ENCODE measurements around the gene PLXNB2.

PLXNB2 gene

DNA sequence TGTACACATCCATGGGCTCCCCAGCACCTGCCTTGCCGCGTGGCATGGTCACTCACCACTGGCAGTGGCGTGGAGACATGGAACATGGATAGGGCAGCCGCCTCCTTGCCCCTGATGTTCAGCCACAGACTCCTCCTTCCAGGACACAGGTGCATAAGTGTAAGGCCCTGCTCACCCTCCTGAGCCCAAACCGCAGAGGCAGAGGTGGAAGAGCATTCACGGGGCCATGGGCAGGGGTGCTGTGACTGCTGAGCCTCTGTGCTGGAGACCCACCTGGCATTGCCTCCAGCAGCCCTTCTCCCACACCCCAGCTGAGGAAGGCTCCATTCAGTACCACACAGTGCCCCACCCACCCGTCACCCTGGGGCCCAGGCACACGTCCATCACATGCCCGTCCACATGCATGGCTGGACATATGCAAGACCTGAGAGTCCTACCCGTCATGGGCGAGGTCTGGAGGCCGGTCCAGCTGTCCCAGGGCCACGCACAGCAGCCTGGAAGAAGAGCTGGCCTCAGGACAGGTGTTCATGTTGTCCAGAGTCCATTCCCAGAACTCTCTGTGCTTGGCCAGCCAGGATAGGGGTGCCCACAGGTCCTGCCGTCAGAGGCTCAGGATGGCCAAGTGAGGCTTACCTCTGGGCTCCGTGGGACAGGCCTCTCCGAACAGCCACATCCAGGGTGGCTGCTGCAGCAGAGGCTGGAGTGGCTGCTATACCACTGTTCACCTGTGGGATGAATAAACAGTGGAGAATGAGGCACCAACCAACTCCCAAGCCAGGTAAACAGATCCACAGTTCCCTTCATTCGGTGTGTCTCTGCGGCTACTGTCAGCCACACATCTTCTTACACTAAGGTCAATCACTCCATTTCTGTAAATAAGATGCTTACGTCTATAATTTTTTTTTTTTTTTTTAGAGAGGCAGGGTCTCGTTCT is 60.9 kb downstream of the PLXNB2 start:
- Mint-ChIP-seq H3K9me3 (no peaks in the 10 kb centered on the region), H3K4me1 (ENCODE audit: low read depth) (peaks cover 41% of the 10 kb centered on the region), H3K27ac (peak overlapping the region; percentile 40), H3K36me3 (ENCODE audit: low read depth) (peaks cover 4% of the 10 kb centered on the region), H3K4me3 (peak overlapping the region; percentile 92), H3K27me3 (no peaks in the 10 kb centered on the region)

DNA sequence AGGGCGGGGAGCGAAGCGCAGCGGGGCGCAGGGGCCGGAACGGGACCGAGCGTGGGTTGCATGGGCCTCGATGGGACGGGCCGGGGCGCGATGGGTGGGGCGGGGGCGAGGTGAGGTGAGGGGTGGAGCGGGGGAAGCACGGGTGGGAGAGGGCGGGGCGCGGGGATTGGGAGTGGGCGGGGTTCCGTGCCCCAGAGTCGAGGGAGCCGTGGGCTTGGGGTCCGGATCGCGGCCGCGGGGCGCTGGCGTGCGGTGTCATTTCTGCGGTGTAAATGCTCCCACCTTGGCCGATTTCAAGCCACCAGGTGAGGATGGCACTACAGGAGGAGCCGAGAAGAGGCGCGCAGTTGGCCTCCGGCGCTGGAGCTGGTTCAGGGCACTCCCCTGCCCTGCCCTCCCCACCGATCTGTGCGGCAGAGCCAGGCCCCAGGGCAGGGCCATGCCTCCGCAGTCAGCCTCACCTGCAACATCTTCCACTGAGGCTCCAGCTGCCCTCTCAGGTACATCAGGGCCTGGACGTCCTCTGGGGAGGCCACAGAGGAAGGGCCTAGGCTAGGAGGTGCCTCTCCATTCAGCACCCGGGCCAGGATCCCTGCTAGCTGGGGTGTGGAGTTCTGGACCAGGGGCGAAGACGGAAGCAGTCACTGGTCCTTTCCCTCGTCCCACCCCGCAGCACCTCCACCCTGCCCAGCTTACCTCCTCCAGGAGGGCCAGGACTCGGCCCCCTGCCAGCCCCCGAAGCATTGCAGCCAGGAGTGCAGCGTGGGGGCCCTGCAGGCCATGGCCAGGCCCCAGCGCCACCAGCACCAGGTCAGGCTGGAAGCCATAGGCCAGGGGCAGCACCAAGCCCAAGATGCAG is 62.0 kb downstream of the PLXNB2 start:
- peak overlapping the region; percentile 97 for H3K27ac Mint-ChIP-seq
- H3K4me3 Mint-ChIP-seq: peak overlapping the region; percentile 92
- peaks cover 48% of the 10 kb centered on the region for H3K4me1 Mint-ChIP-seq (ENCODE audit: low read depth)
- no peaks in the 10 kb centered on the region for H3K27me3 Mint-ChIP-seq
- peaks cover 8% of the 10 kb centered on the region for H3K36me3 Mint-ChIP-seq (ENCODE audit: low read depth)
- no peaks in the 10 kb centered on the region for H3K9me3 Mint-ChIP-seq

DNA sequence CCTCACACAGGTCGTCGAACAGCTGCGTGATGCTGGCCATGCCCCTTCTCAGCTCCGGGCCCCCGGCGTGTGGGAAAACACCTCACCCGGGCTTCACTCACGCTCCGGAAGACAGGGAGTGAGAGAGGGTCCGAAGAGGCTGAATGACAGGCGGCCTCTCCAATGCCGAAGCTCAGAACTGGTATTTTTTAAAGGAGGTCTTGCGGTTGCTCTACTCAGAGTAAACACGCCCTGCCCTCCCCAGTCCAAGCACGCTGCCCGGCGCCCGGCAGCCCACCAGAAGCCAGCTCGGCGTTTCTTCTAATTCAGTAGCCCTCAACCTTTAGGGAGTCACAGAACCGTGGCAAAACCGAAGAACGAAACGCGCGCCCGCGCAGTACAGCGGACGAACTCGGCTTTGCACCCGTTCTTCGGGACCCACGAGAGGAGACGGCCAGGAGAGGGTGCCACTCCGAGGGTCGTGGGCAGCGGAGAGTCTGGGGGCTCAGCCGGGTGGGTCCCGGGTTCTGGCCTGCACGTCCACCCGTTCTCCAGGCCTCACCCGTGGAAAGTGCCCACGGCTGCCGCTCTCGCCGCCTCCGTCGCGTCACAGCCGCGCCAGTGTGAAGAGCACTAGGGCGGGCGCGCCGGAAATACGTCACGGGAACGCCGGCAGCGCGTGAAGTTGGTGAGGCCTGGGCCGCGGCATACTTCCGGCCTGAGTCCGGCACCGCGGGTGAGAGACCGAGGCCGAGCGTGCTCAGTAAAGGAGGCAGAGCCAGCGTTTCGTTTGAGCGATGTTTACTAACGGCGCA is 62.8 kb downstream of the PLXNB2 start, which contains the start of gene TUBGCP6:
Gene TUBGCP6, minus strand, starts transcription at position 604 of the 794 bp plus-strand sequence. Its CDS starts 564 bp downstream, at position 40.
- Mint-ChIP-seq H3K4me3 (peak within 1 kb of the TSS; percentile 92), H3K27ac (peak within 1 kb of the TSS; percentile 97), H3K4me1 (ENCODE audit: low read depth) (peaks cover 40% of the 10 kb centered on the region), H3K9me3 (no peaks in the 10 kb centered on the region), H3K36me3 (ENCODE audit: low read depth) (peaks cover 8% of the 10 kb centered on the region), H3K27me3 (no peaks in the 10 kb centered on the region)

DNA sequence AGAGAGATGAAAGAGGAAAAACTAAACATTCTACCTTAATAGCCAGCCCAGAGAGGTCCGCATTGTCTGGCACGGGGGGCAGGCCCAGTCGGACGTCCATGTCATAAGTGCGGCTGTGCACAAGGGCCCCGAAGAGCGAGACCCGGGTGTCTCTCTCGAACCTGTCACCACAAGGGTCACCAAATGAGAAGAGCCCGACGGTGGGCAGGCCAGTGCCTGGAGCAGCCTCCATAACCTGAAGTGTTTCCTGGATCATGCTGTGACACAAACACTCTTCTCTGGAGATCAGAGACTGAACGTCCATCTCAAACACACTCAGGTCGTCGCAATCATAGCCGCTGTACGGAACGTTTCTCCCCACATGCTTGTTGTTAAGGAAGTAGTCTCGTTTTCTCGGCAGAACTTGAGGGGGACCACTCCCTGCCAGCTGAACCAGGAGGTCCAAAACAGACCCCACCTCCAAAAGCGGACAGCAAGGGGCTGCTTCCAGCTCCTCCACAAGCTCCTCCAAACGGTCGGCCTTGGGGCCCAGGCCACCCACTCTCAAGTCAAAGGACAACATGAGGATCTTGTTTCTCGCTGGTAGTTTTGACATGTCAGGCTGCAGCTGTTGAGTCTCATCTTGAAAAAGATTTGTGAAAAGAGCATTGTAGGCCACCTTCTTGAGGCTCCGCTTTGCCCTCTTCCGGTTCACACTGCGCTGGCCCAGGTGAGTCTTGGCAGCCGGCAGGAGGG is 63.6 kb downstream of the PLXNB2 start:
- Mint-ChIP-seq H3K27ac (peak overlapping the region; percentile 97), H3K36me3 (ENCODE audit: low read depth) (peaks cover 8% of the 10 kb centered on the region), H3K4me3 (peak overlapping the region; percentile 92), H3K9me3 (no peaks in the 10 kb centered on the region), H3K4me1 (ENCODE audit: low read depth) (peaks cover 40% of the 10 kb centered on the region), H3K27me3 (no peaks in the 10 kb centered on the region)

DNA sequence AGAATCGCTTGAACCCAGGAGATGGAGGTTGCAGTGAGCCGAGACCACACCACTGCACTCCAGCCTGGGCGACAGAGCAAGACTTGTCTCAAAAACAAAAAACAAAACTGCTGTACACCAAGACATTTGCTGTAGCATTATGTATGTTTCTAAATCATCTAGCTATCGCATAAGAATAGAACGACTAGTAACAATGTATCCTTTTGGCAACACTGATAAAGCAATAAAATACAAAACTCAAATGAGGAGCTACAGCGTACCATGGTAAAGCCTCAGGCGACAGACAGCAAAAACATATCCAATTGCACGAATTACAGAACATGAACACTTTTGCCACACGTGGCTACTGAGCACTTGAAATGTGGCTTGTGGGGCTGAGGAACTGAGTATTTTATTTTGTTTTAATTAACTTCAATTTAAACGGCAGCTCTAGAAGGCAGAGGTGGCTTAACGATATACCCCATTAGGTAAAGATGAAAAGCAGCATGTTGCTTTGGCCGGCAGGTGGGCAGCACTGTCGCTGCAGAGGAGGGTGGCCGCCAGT is 65.0 kb downstream of the PLXNB2 start:
- peaks cover 15% of the 10 kb centered on the region for H3K36me3 Mint-ChIP-seq (ENCODE audit: low read depth)
- H3K4me1 Mint-ChIP-seq (ENCODE audit: low read depth): peaks cover 44% of the 10 kb centered on the region
- H3K9me3 Mint-ChIP-seq: no peaks in the 10 kb centered on the region
- H3K4me3 Mint-ChIP-seq: peak overlapping the region; percentile 92
- H3K27ac Mint-ChIP-seq: peak overlapping the region; percentile 43
- H3K27me3 Mint-ChIP-seq: no peaks in the 10 kb centered on the region

DNA sequence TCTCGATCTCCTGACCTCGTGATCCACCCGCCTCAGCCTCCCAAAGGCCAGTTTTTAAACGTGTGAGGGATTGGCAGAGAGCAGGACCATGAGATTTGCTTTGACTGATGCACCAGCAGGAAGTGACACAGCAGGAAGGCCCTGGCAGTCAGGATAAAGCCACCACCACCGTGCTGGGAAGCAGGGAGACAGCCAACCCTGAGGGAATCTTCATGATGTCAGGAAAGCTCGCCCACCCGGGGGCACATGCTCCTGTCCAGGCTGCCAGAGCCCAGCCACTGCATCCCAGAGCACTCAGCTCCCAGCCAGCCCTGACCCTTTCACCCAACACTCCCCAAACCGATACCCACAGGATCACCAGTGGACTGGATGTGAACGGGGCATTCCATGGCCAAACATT is 68.7 kb downstream of the PLXNB2 start:
- Mint-ChIP-seq H3K4me1 (ENCODE audit: low read depth) (peaks cover 38% of the 10 kb centered on the region), H3K27ac (no peak overlapping the region), H3K36me3 (ENCODE audit: low read depth) (peaks cover 26% of the 10 kb centered on the region)

DNA sequence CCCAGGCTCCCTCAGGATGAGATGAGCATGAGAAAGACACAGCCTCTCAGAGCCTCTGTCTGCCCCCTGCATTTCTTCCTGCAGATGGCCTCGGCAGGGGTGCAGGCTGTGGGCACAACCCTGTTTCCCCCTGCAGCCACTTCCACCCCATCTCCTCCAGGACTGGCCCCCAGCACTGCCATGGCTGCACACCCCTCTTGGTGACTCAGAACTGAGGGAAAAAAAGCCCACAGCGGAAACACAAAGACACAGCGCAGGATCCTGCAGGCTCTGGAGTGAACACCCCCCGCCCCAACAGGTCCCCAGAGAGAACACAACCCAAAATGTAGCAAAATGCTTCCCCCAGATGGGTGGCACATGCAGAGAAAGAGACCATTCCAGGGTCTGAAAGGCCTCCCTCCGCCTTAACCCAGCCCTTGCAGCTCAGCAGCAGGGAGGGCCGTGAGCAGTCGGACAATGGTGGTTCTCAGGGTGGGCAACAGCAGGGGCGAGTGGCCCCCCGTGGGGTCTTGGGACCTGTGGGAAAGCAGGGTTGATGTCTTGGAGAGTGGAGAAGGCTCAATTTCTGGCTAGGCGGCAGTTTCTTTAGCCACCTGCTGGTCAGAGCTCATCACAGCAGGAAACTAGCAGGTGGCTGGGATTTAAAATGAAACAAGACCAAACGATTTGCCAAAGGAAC is 70.6 kb downstream of the PLXNB2 start:
- peaks cover 39% of the 10 kb centered on the region for H3K36me3 Mint-ChIP-seq (ENCODE audit: low read depth)
- no peaks in the 10 kb centered on the region for H3K27me3 Mint-ChIP-seq
- H3K27ac Mint-ChIP-seq: no peak overlapping the region
- H3K4me3 Mint-ChIP-seq: no peak overlapping the region
- H3K9me3 Mint-ChIP-seq: no peaks in the 10 kb centered on the region
- H3K4me1 Mint-ChIP-seq (ENCODE audit: low read depth): peaks cover 20% of the 10 kb centered on the region

More for the DNA sequence above, 68.7 kb downstream of the PLXNB2 start:
- Mint-ChIP-seq H3K27me3 (no peaks in the 10 kb centered on the region), H3K4me3 (no peak overlapping the region), H3K9me3 (no peaks in the 10 kb centered on the region)

DNA sequence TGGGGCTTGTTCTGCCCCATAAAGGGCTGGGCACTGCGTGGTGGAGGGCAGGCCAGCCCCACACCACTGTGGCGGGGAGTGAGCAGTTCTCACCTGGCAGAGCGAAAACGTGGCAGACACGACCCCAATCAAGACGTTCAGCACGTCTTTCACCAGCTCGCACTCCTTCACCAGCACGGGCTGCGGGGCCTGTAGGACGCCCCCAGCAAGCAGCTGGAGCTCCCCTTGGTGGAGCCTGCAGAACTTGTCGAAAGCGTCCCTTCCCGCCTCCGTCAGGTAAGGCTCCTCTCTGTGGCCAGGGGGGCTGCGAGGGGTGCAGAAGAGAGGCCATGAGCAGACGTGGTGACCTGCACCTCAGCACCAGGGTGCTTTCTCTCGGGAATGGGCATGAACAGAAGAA is 74.2 kb downstream of the PLXNB2 start:
- Mint-ChIP-seq H3K9me3 (no peaks in the 10 kb centered on the region), H3K27ac (no peak overlapping the region), H3K4me3 (no peak overlapping the region), H3K36me3 (ENCODE audit: low read depth) (peaks cover 40% of the 10 kb centered on the region), H3K27me3 (no peaks in the 10 kb centered on the region), H3K4me1 (ENCODE audit: low read depth) (peaks cover 10% of the 10 kb centered on the region)

DNA sequence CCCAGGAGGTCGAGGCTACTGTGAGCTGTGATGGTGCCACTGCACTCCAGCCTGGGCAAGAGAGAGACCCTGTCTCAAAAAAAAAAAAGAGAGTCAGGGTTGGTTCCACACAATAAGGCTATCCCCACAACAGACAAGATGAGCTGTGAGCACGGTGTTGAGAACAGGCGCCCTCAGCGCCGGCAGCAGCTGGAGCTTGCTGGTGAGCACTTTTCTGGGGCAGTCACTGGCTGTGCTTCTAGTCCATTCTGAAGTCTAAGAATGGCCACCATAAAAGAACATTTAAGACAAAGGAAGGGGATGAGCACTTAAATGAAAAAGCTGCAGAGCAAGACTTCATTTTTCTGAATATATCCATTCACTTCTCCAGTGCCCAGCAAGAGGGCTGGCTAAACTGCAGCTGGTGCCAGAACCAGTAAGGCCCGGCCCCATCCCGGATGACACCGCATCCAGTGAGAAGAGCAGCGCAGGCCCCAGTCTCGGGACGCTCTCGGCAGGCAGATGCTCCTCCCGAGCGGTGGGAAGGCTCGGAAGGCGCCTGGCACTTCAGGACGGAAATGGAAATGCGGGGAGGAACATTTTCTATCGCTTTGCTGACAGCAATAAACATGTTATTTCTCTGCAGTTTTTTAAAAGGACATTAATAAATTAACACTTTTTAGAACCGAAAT is 74.8 kb downstream of the PLXNB2 start:
- H3K9me3 Mint-ChIP-seq: no peaks in the 10 kb centered on the region
- no peak overlapping the region for H3K27ac Mint-ChIP-seq
- H3K36me3 Mint-ChIP-seq (ENCODE audit: low read depth): peaks cover 34% of the 10 kb centered on the region
- no peak overlapping the region for H3K4me3 Mint-ChIP-seq
- peaks cover 5% of the 10 kb centered on the region for H3K4me1 Mint-ChIP-seq (ENCODE audit: low read depth)
- H3K27me3 Mint-ChIP-seq: no peaks in the 10 kb centered on the region

DNA sequence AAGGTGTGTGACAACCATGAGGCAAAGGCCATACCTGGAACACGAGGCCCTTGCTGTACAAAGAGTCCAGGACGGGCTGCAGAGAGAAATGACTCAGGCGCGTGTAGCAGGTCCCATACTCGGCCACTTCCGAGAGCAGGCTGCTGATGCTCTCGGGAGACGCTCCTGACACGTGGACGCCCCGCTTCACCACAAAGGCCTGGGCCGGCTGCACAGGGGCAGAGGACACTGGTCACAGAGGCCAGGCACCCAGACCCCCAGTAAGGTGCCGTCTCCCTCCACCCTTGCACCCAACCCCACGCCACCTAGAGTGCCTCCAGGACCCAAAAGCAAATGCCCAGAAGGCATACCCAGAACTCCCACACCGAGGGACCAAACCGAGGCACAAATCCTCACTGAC is 78.1 kb downstream of the PLXNB2 start:
- Mint-ChIP-seq H3K27ac (no peak overlapping the region), H3K4me3 (no peak overlapping the region), H3K36me3 (ENCODE audit: low read depth) (peaks cover 33% of the 10 kb centered on the region), H3K27me3 (no peaks in the 10 kb centered on the region), H3K4me1 (ENCODE audit: low read depth) (no peaks in the 10 kb centered on the region), H3K9me3 (no peaks in the 10 kb centered on the region)

DNA sequence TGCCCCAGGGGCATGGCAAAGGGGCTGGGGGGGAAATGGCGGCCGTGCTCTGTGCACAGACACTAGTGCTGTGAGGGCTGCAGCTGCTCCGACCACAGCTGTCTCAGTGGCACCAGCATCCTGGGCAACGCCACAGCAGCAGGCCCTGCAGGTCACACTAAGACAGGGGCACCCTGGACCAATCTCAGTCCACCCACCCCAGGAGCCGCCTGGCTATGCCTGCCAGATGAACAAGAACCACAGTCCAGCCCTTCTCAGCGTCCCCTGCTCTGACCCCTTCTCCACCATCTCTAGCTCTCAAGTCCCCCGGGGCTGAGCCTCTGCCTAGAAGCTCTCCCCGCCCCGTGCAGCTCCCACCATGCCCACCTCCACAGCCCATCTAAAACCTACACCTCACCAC is 79.1 kb downstream of the PLXNB2 start:
- no peak overlapping the region for H3K27ac Mint-ChIP-seq
- H3K4me1 Mint-ChIP-seq (ENCODE audit: low read depth): no peaks in the 10 kb centered on the region
- H3K27me3 Mint-ChIP-seq: no peaks in the 10 kb centered on the region
- H3K36me3 Mint-ChIP-seq (ENCODE audit: low read depth): peaks cover 31% of the 10 kb centered on the region
- H3K4me3 Mint-ChIP-seq: no peak overlapping the region
- H3K9me3 Mint-ChIP-seq: no peaks in the 10 kb centered on the region

DNA sequence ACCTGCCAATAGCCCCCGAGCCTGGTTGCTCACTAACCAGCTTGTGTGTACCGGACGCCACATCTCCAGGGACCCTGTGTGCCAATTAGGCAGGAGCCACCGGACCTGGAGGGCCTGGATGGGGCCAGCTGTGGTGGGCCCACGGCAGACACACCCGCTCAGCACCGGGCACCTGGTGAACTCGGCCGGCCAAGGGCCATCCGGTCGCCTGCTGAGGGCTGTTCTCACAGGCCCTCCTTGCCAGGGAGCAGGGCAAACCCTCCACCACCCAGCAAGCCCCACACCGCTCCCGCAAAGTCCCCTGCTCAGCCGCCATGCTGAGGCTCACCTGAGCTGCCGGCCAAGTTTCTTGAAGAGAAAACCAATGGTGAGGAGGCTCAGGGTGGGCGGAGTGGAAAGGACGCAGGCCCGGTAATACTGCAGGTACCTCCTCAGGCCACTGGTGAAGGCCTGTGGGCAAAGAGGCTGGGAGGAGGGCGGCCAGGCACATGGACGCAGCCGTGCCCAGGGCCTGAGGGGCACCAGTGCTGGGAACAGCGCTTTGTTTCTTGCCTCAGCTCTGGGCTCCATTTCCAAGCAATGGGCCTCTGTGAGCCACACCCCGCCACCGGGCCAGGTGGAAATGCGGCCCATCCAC is 79.7 kb downstream of the PLXNB2 start:
- Mint-ChIP-seq H3K36me3 (ENCODE audit: low read depth) (peaks cover 30% of the 10 kb centered on the region), H3K9me3 (no peaks in the 10 kb centered on the region), H3K27ac (no peak overlapping the region)

DNA sequence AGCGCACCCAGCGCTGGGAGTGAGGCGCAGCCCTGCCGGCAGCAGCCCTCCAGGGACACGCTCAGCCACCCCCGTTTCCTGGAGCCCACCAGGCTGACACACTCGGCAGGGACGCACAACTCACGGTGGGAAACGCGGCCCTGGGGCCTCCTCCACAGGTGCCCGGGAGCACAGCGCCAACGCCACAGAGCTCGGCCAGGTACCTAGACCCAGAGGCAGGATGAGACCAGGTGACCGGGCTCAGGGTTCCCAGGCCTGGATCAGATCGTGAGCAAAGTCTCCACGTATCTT is 80.6 kb downstream of the PLXNB2 start:
- H3K36me3 Mint-ChIP-seq (ENCODE audit: low read depth): peaks cover 27% of the 10 kb centered on the region
- H3K9me3 Mint-ChIP-seq: no peaks in the 10 kb centered on the region
- no peaks in the 10 kb centered on the region for H3K4me1 Mint-ChIP-seq (ENCODE audit: low read depth)
- H3K4me3 Mint-ChIP-seq: no peak overlapping the region
- no peaks in the 10 kb centered on the region for H3K27me3 Mint-ChIP-seq
- no peak overlapping the region for H3K27ac Mint-ChIP-seq

More for the DNA sequence above, 79.7 kb downstream of the PLXNB2 start:
- Mint-ChIP-seq H3K4me3 (no peak overlapping the region), H3K27me3 (no peaks in the 10 kb centered on the region), H3K4me1 (ENCODE audit: low read depth) (no peaks in the 10 kb centered on the region)
